OCI-LY7 (cell line): ENCODE data around the gene LANCL2. TPM values are rescaled to one million over a fixed set of nuclear protein-coding genes. Genes with fewer than 3 reads are reported as not detected.
"Not testable (repeated sequence)": the region's sequence is repeated elsewhere in the genome, so short reads cannot be mapped to it uniquely, and the experiment has no call there.

Source experiments
- BruUV-seq: library from RNA; stranded (reverse); fragments of 400-500 nt; replicated peaks from 2 replicates; lab custom pipeline; 2021; lab: Mats Ljungman, UMichigan
- CTCF ChIA-PET: fragments of 300-600 bp; sonication (Branson Sonifier 250); formaldehyde crosslinking; loops from one replicate; lab custom pipeline; 2022; ENCODE audit warnings: antibody characterized with exemption; ENCODE audit not compliant: unreplicated experiment; lab: Charles Lee
- POLR2A ChIA-PET: fragments of 300-600 bp; sonication (Branson Sonifier 250); formaldehyde crosslinking; loops from one replicate; lab custom pipeline; 2022; ENCODE audit warnings: antibody characterized with exemption; lab: Charles Lee
- DNase-seq: peaks from one replicate; pipeline ENCODE4 v3.0.0-alpha.2; 2015; ENCODE audit warnings: low spot score
- H2AFZ ChIP-seq: fragments of 200-600 bp; sonication (generic), shearing (Covaris generic); 2 replicates; pipeline ENCODE4 v1.6.1; 2014; ENCODE audit warnings: mild to moderate bottlenecking, antibody characterized with exemption, low read length, moderate library complexity
- H3K27ac ChIP-seq: fragments of 200-600 bp; sonication (generic); 2 replicates; pipeline ENCODE4 v1.5.1; 2014; ENCODE audit warnings: mixed run types, low read depth, mild to moderate bottlenecking, moderate library complexity, low read length, inconsistent platforms; ENCODE audit not compliant: poor library complexity, severe bottlenecking
- H3K36me3 ChIP-seq: fragments of 200-600 bp; sonication (generic); 2 replicates; pipeline ENCODE4 v1.6.1; 2014; ENCODE audit warnings: mild to moderate bottlenecking, antibody characterized with exemption, low read length, moderate library complexity, mixed read lengths; ENCODE audit not compliant: insufficient read depth
- H3K4me1 ChIP-seq: fragments of 200-600 bp; sonication (generic); 2 replicates; pipeline ENCODE4 v1.5.1; 2014; ENCODE audit warnings: mild to moderate bottlenecking, low read length; ENCODE audit not compliant: insufficient read depth, poor library complexity, severe bottlenecking
- H3K4me2 ChIP-seq: fragments of 200-600 bp; sonication (generic); 2 replicates; pipeline ENCODE4 v1.6.1; 2014; ENCODE audit warnings: mild to moderate bottlenecking, low read length
- H3K4me3 ChIP-seq: fragments of 200-600 bp; sonication (generic); 2 replicates; pipeline ENCODE4 v1.5.1; 2014; ENCODE audit warnings: mild to moderate bottlenecking, low read depth, low read length; ENCODE audit not compliant: poor library complexity, severe bottlenecking
- H3K79me2 ChIP-seq: fragments of 200-600 bp; sonication (generic); 2 replicates; pipeline ENCODE4 v1.6.1; 2016; ENCODE audit warnings: low read depth, mild to moderate bottlenecking, low read length, moderate library complexity, mixed read lengths; ENCODE audit not compliant: insufficient read depth
- H3K9me2 ChIP-seq: fragments of 200-600 bp; sonication (generic); 2 replicates; pipeline ENCODE4 v1.6.1; 2016; ENCODE audit warnings: mild to moderate bottlenecking, low read length, mixed read lengths; ENCODE audit not compliant: insufficient read depth
- H3K9me3 ChIP-seq: fragments of 200-600 bp; sonication (generic); 2 replicates; pipeline ENCODE4 v1.6.1; 2014; ENCODE audit warnings: mild to moderate bottlenecking, mixed run types, low read length, mixed read lengths
- H4K20me1 ChIP-seq: fragments of 200-600 bp; sonication (generic); 2 replicates; pipeline ENCODE4 v1.6.1; 2014; ENCODE audit warnings: mild to moderate bottlenecking, antibody characterized with exemption, low read length, moderate library complexity, mixed read lengths; ENCODE audit not compliant: insufficient read depth
- EZH2phosphoT487 ChIP-seq: fragments of 200-600 bp; sonication (generic); IDR thresholded peaks from 2 replicates; pipeline ENCODE4 v1.6.1; 2018; ENCODE audit warnings: low read depth, borderline replicate concordance, mild to moderate bottlenecking, mixed run types, antibody characterized with exemption, low read length, moderate library complexity, mixed read lengths
- intact Hi-C: fragments of 100-400 bp; cut with micrococcal nuclease; formaldehyde crosslinking; loops from one replicate; pipeline ENCODE4 v1.10.0; 2022; ENCODE audit not compliant: unreplicated experiment
- total RNA-seq, 2 experiments: library from RNA; depleted of rRNA in 1 of 2; stranded (reverse); fragments of >200 nt in 1 of 2; shearing (Covaris generic) in 1 of 2; gene quantifications; 2 replicates each; pipeline ENCODE4 v1.2.3, GENCODE V29; 2014 to 2022
- TF ChIP-seq, protein P1 (sequence below): fragments of 200-600 bp; sonication (generic); conservative IDR thresholded peaks from 2 replicates; pipeline ENCODE4 v1.5.1; 2014; ENCODE audit warnings: mild to moderate bottlenecking, antibody characterized with exemption, low read length, moderate library complexity, mixed read lengths

Gene LANCL2
- total RNA-seq, 2 experiments from 2014 or later: 6.5 to 9.5 TPM

DNA sequence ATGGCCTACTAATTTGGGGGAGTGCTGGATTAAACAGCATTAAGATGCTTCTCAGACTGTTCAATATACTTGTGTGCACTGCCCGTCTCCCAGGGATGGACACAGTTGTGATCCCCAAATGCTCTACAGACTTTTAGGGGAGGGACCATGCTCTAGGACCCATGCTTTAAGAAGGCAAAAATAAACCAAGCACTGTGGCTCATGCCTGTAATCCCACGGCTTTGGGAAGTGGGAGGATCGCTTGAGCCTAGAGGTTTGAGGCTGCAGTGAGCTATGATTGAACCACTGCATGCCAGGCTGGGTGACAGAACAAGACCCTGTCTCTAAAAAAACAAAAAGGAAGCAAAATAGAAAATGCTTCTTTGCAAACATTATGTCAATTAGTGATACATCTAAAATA is 104.6 kb downstream of the LANCL2 start:
- Histone ChIP-seq H4K20me1 (no peaks in the 10 kb centered on the region), H2AFZ (no peak overlapping the region), H3K4me1 (peaks cover 31% of the 10 kb centered on the region), H3K9me3 (no peaks in the 10 kb centered on the region), H3K27ac (peak overlapping the region; percentile 91), H3K36me3 (peaks cover 42% of the 10 kb centered on the region), H3K4me2 (peak overlapping the region; percentile 43), H3K9me2 (no peaks in the 10 kb centered on the region), H3K4me3 (no peak overlapping the region), H3K79me2 (no peaks in the 10 kb centered on the region)
- no peak for TF ChIP-seq EZH2phosphoT487
- TF ChIP-seq, protein P1, sequence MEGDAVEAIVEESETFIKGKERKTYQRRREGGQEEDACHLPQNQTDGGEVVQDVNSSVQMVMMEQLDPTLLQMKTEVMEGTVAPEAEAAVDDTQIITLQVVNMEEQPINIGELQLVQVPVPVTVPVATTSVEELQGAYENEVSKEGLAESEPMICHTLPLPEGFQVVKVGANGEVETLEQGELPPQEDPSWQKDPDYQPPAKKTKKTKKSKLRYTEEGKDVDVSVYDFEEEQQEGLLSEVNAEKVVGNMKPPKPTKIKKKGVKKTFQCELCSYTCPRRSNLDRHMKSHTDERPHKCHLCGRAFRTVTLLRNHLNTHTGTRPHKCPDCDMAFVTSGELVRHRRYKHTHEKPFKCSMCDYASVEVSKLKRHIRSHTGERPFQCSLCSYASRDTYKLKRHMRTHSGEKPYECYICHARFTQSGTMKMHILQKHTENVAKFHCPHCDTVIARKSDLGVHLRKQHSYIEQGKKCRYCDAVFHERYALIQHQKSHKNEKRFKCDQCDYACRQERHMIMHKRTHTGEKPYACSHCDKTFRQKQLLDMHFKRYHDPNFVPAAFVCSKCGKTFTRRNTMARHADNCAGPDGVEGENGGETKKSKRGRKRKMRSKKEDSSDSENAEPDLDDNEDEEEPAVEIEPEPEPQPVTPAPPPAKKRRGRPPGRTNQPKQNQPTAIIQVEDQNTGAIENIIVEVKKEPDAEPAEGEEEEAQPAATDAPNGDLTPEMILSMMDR: no peak
- intact Hi-C loops: loop anchor here (1.0 kb wide), 1 partner anchor 65 kb away; no protein-coding TSS in a partner anchor
- BruUV-seq: no TSS peak
- POLR2A ChIA-PET: interaction anchor here (0.5 to 2.0 kb wide), 7 partner anchors 17 to 721 kb away, joined by 3 to 10 read pairs (median 3); no protein-coding TSS in a partner anchor
- CTCF ChIA-PET: interaction anchor here (0.5 to 1.3 kb wide), 3 partner anchors 32 to 418 kb away, joined by 3 read pairs; no protein-coding TSS in a partner anchor
- DNase-seq: no peak

DNA sequence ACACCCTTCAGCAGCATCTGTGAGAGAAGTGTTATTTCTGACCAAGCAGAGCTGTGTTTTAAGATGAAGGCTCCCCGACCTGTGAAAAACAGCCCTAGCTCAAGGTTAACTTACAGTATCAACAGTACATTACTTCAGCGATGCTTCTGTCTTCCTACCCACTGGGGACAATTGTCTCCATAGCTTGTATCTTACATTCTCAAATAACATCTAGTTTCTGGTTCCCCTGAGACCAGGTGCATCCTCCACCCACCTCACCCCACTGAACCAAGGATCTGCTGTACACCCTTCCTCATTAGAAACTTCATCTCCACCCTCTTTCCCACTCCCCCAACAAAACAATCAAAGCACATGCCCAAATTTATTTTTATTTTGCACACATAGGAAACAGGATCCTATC is 105.1 kb downstream of the LANCL2 start:
- BruUV-seq: no TSS peak
- peak overlapping the region; percentile 91 for H3K27ac ChIP-seq
- no peaks in the 10 kb centered on the region for H3K79me2 ChIP-seq
- H3K4me2 ChIP-seq: peak overlapping the region; percentile 20; the same call in 1 of the 2 replicates
- POLR2A ChIA-PET: interaction anchor here (0.9 to 2.0 kb wide), 4 partner anchors 17 to 114 kb away, joined by 3 to 10 read pairs (median 6); no protein-coding TSS in a partner anchor
- no peak overlapping the region for H3K4me3 ChIP-seq
- peak; percentile 46 for DNase-seq
- no peak overlapping the region for H2AFZ ChIP-seq
- CTCF ChIA-PET: interaction anchor here (0.7 to 1.3 kb wide), 2 partner anchors 32 to 116 kb away, joined by 3 read pairs; no protein-coding TSS in a partner anchor
- TF ChIP-seq EZH2phosphoT487: no peak
- TF ChIP-seq, protein P1: no peak
- intact Hi-C loops: no loop called here
- H3K9me2 ChIP-seq: no peaks in the 10 kb centered on the region
- H3K4me1 ChIP-seq: peaks cover 31% of the 10 kb centered on the region
- H3K9me3 ChIP-seq: no peaks in the 10 kb centered on the region
- H4K20me1 ChIP-seq: no peaks in the 10 kb centered on the region
- peaks cover 37% of the 10 kb centered on the region for H3K36me3 ChIP-seq

DNA sequence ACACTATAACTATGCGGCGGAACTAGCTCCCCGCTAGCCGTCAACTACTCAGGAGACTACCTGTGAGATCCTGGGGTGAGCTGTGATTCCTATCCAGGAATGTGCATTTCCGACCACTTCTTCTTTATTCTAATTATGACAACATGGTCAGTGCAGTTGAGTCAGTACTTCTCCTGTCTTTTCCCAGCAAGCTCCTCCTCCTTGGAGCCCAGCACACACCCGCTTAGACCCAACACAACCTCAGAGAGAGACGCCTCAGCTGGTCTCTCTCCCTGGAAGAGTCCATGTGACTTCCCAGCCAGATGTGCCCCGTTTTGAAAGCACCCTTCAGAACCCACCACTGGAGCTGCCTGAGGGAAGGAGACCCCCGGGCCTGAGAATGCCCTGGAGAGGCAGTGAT is 106.5 kb downstream of the LANCL2 start:
- intact Hi-C loops, H3K27ac ChIP-seq, H3K9me2 ChIP-seq, H4K20me1 ChIP-seq, H2AFZ ChIP-seq, BruUV-seq, H3K4me2 ChIP-seq, POLR2A ChIA-PET, H3K9me3 ChIP-seq, DNase-seq, H3K79me2 ChIP-seq, H3K4me3 ChIP-seq, CTCF ChIA-PET: not testable (repeated sequence)
- H3K4me1 ChIP-seq: peaks cover 31% of the 10 kb centered on the region
- peaks cover 26% of the 10 kb centered on the region for H3K36me3 ChIP-seq

DNA sequence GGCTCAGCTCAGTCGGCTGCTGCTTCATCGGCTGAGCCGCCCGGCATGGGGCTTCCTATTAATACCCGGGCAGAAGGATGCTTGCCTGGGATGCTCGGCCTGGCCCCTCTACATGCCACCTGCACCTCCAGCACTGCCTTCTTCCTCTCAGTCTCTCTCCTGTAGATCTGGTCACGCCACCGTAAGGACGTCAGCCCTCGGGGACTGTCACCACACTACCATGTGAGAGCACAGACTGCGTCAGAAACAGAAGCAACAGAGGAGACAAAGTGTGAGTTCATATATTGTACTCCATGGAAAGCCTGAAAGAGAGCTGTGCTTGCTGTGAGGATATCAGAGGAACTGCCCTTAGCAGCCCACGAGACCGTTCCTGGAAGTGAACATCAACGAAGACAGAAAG is 107.3 kb downstream of the LANCL2 start:
- BruUV-seq, H3K79me2 ChIP-seq, intact Hi-C loops, H3K9me2 ChIP-seq, H3K4me3 ChIP-seq, CTCF ChIA-PET, DNase-seq, H4K20me1 ChIP-seq, H2AFZ ChIP-seq, H3K27ac ChIP-seq, H3K9me3 ChIP-seq, H3K4me2 ChIP-seq, POLR2A ChIA-PET: not testable (repeated sequence)
- Histone ChIP-seq H3K36me3 (peaks cover 24% of the 10 kb centered on the region), H3K4me1 (peaks cover 31% of the 10 kb centered on the region)
